ENCODE measurements around the gene PTGDR2. TPM values are rescaled to one million over a fixed set of nuclear protein-coding genes. Genes with fewer than 3 reads are reported as not detected.

PTGDR2 gene
- total and polyA plus RNA-seq, 2 experiments from 2014 or later, result 0.69 to 1.3 TPM

DNA sequence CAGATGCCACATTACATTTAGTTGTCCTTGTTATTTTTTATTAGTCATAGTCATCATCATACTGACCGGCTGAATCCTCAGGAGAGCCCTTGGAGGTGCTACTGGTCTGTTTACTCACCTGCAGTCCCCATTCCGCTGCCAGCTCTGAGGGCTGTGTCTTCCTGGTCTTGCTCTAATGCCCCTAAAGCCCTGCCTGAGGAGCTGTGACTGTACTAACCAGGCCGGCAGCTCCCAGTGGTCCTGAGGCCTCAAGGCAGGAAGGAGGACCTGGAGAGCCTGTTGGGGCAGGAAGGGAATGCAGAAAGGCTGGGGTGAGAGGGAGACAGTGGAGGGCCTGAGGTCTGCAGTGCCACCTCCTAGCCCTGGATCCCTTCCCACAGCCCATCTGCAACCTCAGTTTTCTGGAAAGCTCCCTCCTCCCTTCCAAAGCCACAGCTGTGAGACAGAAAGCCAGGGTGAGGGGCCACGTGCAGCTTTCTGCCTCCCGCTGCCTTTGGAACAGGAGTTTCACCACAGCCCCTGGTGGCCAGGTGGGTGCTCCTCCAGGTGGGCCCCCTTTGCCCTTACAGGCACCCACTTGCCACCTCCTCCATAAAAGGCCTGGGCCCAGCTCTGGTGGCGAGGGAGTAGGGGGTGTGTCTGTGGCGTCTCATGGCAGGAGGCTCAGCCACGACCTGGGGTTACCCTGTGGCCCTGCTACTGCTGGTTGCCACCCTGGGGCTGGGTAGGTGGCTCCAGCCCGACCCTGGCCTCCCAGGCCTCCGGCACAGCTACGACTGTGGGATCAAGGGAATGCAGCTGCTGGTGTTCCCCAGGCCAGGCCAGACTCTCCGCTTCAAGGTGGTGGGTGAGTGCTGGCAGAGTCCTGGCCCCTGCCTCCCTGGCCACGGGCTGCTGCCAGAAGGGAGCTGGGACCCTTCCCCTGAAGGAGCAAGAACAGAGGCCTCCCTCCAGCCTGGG lies 11.4 kb upstream of the PTGDR2 start, which contains the start of gene ZP1:
Gene ZP1, plus strand, starts transcription at position 632 of the 960 bp plus-strand sequence. Its CDS starts 20 bp downstream, at position 652.
- TF ChIP-seq EZH2phosphoT487 (IDR thresholded peaks at IDR 0.05; ENCODE audit: low read depth, severe bottlenecking, unreplicated experiment) (no peak), EZH2 (IDR thresholded peaks at IDR 0.05; ENCODE audit: borderline replicate concordance) (no peak)
- TF ChIP-seq, protein P1, sequence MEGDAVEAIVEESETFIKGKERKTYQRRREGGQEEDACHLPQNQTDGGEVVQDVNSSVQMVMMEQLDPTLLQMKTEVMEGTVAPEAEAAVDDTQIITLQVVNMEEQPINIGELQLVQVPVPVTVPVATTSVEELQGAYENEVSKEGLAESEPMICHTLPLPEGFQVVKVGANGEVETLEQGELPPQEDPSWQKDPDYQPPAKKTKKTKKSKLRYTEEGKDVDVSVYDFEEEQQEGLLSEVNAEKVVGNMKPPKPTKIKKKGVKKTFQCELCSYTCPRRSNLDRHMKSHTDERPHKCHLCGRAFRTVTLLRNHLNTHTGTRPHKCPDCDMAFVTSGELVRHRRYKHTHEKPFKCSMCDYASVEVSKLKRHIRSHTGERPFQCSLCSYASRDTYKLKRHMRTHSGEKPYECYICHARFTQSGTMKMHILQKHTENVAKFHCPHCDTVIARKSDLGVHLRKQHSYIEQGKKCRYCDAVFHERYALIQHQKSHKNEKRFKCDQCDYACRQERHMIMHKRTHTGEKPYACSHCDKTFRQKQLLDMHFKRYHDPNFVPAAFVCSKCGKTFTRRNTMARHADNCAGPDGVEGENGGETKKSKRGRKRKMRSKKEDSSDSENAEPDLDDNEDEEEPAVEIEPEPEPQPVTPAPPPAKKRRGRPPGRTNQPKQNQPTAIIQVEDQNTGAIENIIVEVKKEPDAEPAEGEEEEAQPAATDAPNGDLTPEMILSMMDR (IDR thresholded peaks at IDR 0.05; ENCODE audit: poor library complexity), result no peak
- no peaks in the 10 kb centered on the region for H3K79me2 ChIP-seq
- WGBS (ENCODE audit: low lambda C conversion rate, missing lambda C conversion rate), result 69% methylated on average over 13 of the region's 13 CpGs
- H3K27me3 ChIP-seq, result no peaks in the 10 kb centered on the region
- DNase-seq (ENCODE audit: low spot score), result no peak
- no peaks in the 10 kb centered on the region for H4K20me1 ChIP-seq (ENCODE audit: insufficient read depth, poor library complexity, severe bottlenecking)
- no peak within 1 kb of the TSS for H3K4me3 ChIP-seq
- H3K9me2 ChIP-seq (replicated peaks; ENCODE audit: insufficient read depth), result no peaks in the 10 kb centered on the region
- no peaks in the 10 kb centered on the region for H3K4me1 ChIP-seq (ENCODE audit: insufficient read depth)
- H3K4me2 ChIP-seq, result no peak within 1 kb of the TSS
- no peaks in the 10 kb centered on the region for H3K36me3 ChIP-seq (replicated peaks; ENCODE audit: insufficient read depth, low read depth)
- no peak within 1 kb of the TSS for H2AFZ ChIP-seq
- no peaks in the 10 kb centered on the region for H3K9me3 ChIP-seq (ENCODE audit: low read depth)
- H3K27ac ChIP-seq, result no peak within 1 kb of the TSS

DNA sequence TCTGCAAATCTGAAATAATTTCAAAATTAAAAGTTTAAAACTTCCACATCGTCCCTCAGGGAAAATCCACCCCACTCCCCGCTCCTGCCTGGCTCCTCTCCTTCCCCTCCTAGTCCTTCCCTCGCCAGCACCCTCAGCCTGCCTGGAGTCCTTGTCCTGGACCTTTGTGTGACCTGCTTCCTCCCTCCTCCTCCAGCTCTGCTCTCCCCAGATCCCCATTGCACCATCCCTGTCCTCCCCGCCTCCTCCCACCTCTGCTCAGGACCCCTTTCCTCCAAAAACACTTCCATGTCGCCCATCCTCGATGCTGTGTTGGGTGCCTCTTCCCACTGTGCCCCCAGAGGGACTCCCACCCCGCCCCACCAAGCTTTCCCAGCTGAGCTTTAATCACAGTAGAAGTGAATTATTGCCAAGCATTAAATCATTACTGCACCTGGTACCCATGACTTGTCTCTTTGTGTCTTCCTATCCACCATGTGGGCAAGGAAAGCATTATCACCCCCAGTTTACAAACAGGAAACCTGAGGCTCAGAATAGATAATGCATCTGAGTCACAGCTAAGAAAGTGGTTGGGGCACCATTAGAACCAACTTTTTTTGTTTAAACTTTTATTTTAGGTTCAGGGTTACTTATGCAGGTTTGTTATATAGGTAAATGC lies 9.2 kb upstream of the PTGDR2 start:
- Histone ChIP-seq H4K20me1 (ENCODE audit: insufficient read depth, poor library complexity, severe bottlenecking) (no peaks in the 10 kb centered on the region), H3K4me2 (no peak overlapping the region), H3K36me3 (replicated peaks; ENCODE audit: insufficient read depth, low read depth) (no peaks in the 10 kb centered on the region), H3K79me2 (no peaks in the 10 kb centered on the region), H3K27ac (no peak overlapping the region), H3K9me2 (replicated peaks; ENCODE audit: insufficient read depth) (no peaks in the 10 kb centered on the region), H3K4me3 (no peak overlapping the region), H2AFZ (no peak overlapping the region), H3K27me3 (no peaks in the 10 kb centered on the region), H3K9me3 (ENCODE audit: low read depth) (no peaks in the 10 kb centered on the region), H3K4me1 (ENCODE audit: insufficient read depth) (no peaks in the 10 kb centered on the region)
- no peak for DNase-seq (ENCODE audit: low spot score)
- 77% methylated on average over 4 of the region's 7 CpGs for WGBS (ENCODE audit: low lambda C conversion rate, missing lambda C conversion rate)
- TF ChIP-seq, protein P1 (IDR thresholded peaks at IDR 0.05; ENCODE audit: poor library complexity), result no peak
- TF ChIP-seq EZH2phosphoT487 (IDR thresholded peaks at IDR 0.05; ENCODE audit: low read depth, severe bottlenecking, unreplicated experiment), result no peak
- no peak for TF ChIP-seq EZH2 (IDR thresholded peaks at IDR 0.05; ENCODE audit: borderline replicate concordance)

DNA sequence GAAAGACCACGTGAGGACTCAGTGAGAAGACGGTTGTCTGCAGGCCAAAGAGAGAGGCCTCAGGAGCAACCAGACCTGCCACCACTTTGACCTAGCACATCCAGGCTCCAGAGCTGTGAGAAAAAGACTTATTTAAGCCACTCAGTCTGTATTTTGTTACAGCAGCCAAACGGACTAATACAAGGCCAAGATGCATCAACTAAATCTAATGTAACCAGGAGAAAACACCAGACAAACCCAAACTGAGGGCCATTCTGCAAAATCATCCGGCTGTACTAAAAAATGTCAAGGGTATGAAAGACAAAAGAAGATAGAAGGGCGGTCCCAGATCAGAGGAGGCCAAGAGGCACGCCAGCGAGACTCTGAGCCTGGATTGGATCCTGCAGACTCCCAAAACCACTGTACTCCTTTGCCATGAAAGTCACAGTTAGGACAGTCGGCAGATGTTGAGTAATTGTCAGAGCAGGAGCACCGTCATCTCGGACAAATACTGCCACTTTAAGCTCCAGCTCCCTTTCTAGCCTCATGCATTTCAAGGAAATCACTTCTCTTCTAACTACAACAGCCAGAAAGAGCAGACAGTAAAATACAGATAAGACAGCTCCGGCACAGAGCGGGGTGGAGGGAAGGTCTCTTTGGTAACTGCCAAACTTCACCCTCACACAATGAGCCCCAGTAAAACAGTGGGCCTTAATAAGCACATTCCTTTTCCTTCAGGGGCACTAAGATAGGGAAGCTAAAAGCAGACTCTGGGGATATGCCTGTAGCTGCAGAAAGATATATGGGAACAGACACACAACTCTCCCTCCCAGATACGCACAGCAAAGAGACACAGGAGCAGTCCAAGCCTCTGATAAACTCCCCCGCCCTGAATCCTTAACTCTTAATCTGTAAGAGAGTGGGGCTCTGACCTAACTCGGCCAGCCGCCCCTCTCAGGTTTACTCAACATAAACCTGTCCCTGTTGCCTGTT lies 8.1 kb upstream of the PTGDR2 start:
- H3K4me1 ChIP-seq (ENCODE audit: insufficient read depth), result no peaks in the 10 kb centered on the region
- no peaks in the 10 kb centered on the region for H3K27me3 ChIP-seq
- DNase-seq (ENCODE audit: low spot score), result no peak
- H3K9me2 ChIP-seq (replicated peaks; ENCODE audit: insufficient read depth), result no peaks in the 10 kb centered on the region
- 67% methylated on average over 16 of the region's 16 CpGs for WGBS (ENCODE audit: low lambda C conversion rate, missing lambda C conversion rate)
- no peaks in the 10 kb centered on the region for H4K20me1 ChIP-seq (ENCODE audit: insufficient read depth, poor library complexity, severe bottlenecking)
- no peak overlapping the region for H3K4me3 ChIP-seq
- no peak overlapping the region for H3K27ac ChIP-seq
- TF ChIP-seq EZH2 (IDR thresholded peaks at IDR 0.05; ENCODE audit: borderline replicate concordance), result no peak
- TF ChIP-seq EZH2phosphoT487 (IDR thresholded peaks at IDR 0.05; ENCODE audit: low read depth, severe bottlenecking, unreplicated experiment), result no peak
- TF ChIP-seq, protein P1 (IDR thresholded peaks at IDR 0.05; ENCODE audit: poor library complexity), result no peak
- no peak overlapping the region for H2AFZ ChIP-seq
- H3K79me2 ChIP-seq, result no peaks in the 10 kb centered on the region
- H3K36me3 ChIP-seq (replicated peaks; ENCODE audit: insufficient read depth, low read depth), result no peaks in the 10 kb centered on the region
- no peaks in the 10 kb centered on the region for H3K9me3 ChIP-seq (ENCODE audit: low read depth)
- H3K4me2 ChIP-seq, result no peak overlapping the region
